ENCODE measurements around the gene COQ9. TPM values are rescaled to one million over a fixed set of nuclear protein-coding genes. Genes with fewer than 3 reads are reported as not detected.

The COQ9 gene
- total and polyA plus RNA-seq, 2 experiments from 2014 or later: 26.6 to 36.3 TPM

DNA sequence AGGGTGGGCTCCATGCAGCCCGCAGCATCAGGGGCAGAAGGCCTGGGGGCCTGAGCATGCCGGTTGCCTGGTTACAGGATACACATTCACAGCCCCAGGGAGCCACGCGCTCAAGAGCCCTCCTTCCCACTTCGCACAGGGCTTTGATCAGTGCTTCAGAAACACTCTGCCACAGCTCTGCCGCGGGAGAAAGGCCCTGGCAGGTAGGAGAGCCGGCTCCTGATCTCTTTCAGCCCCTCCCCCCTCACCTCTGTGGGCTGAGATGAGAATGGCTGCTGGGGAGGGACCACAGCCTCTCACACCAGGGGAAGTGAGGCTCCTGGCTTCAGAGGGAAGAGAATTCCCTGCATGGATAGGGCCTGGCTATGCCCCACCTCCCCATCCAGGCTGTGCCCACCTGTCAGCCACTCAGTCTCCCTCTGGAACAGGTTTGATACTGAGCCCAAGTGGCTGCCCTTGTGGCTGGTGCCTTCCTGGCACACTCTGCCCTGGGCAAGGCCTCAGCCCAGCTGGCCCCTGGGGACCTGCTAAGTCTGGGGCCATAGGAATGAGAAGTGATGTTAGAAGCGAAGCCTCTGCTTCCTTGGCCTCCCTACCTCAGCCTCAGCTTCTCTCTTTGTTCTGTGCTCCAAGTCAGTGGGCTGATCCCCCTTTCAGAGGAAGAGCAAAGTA, 30.4 kb downstream of the COQ9 start:
- Histone ChIP-seq H3K9me2 (ENCODE audit: insufficient read depth) (no peaks in the 10 kb centered on the region), H3K27me3 (ENCODE audit: insufficient read depth) (peaks cover 7% of the 10 kb centered on the region; the same call in 1 of the 2 replicates), H3K4me1 (ENCODE audit: insufficient read depth) (peaks cover 47% of the 10 kb centered on the region), H4K20me1 (replicated peaks; ENCODE audit: insufficient read depth) (0 out of 2 replicates have a peak, but pooled peaks cover 3% of the 10 kb centered on the region), H3F3A (replicated peaks; ENCODE audit: low read depth) (peaks cover 4% of the 10 kb centered on the region; the same call in 1 of the 2 replicates), H3K79me2 (replicated peaks; ENCODE audit: insufficient read depth) (no peaks in the 10 kb centered on the region; the same call in 1 of the 2 replicates), H3K4me2 (peak overlapping the region; percentile 77; the same call in 1 of the 2 replicates), H3K4me3 (no peak overlapping the region), H3K27ac (ENCODE audit: low read depth) (no peak overlapping the region), H2AFZ (no peak overlapping the region), H3K36me3 (ENCODE audit: insufficient read depth) (no peaks in the 10 kb centered on the region)
- peak overlapping the region; percentile 30; the same call in 1 of the 3 replicates for H3K4me3 Mint-ChIP-seq
- no peaks in the 10 kb centered on the region for H3K9me3 Mint-ChIP-seq
- ATAC-seq (no peak), DNase-seq (ENCODE audit: low spot score) (peak; percentile 56)
- no peak for TF ChIP-seq POLR2AphosphoS5 (IDR thresholded peaks at IDR 0.05; ENCODE audit: low read depth)
- no peak for TF ChIP-seq CREB1 (CRISPR knock-in tag; IDR thresholded peaks at IDR 0.05; ENCODE audit: low read depth)
- TF ChIP-seq, protein P1, sequence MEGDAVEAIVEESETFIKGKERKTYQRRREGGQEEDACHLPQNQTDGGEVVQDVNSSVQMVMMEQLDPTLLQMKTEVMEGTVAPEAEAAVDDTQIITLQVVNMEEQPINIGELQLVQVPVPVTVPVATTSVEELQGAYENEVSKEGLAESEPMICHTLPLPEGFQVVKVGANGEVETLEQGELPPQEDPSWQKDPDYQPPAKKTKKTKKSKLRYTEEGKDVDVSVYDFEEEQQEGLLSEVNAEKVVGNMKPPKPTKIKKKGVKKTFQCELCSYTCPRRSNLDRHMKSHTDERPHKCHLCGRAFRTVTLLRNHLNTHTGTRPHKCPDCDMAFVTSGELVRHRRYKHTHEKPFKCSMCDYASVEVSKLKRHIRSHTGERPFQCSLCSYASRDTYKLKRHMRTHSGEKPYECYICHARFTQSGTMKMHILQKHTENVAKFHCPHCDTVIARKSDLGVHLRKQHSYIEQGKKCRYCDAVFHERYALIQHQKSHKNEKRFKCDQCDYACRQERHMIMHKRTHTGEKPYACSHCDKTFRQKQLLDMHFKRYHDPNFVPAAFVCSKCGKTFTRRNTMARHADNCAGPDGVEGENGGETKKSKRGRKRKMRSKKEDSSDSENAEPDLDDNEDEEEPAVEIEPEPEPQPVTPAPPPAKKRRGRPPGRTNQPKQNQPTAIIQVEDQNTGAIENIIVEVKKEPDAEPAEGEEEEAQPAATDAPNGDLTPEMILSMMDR (conservative IDR thresholded peaks at IDR 0.05; ENCODE audit: low read depth in 2 of 2): no peak
- TF ChIP-seq ZNF462 (CRISPR knock-in tag; IDR thresholded peaks at IDR 0.05): no peak
- TF ChIP-seq ZNF114 (CRISPR knock-in tag; IDR thresholded peaks at IDR 0.05): no peak
- no peak for TF ChIP-seq ZNF331 (CRISPR knock-in tag; IDR thresholded peaks at IDR 0.05; ENCODE audit: low read depth)
- TF ChIP-seq REST (IDR thresholded peaks at IDR 0.05; ENCODE audit: unreplicated experiment): no peak
- no peak for TF ChIP-seq EZH2 (IDR thresholded peaks at IDR 0.05; ENCODE audit: low read depth, unreplicated experiment)
- no peak for TF ChIP-seq NANOG (IDR thresholded peaks at IDR 0.05; ENCODE audit: borderline replicate concordance)
- no peak for TF ChIP-seq STAT1 (IDR thresholded peaks at IDR 0.05; ENCODE audit: unreplicated experiment)
- no peak for TF ChIP-seq JUNB (IDR thresholded peaks at IDR 0.05; ENCODE audit: unreplicated experiment)
- no peak for TF ChIP-seq EZH2phosphoT487 (IDR thresholded peaks at IDR 0.05; ENCODE audit: unreplicated experiment)
- TF ChIP-seq ETS1 (IDR thresholded peaks at IDR 0.05): no peak
- H3K4me1 Mint-ChIP-seq: peaks cover 54% of the 10 kb centered on the region
- no peak overlapping the region for H3K27ac Mint-ChIP-seq
- H3K27me3 Mint-ChIP-seq (ENCODE audit: insufficient read depth, low read depth, poor library complexity): peaks cover 26% of the 10 kb centered on the region
- H3K36me3 Mint-ChIP-seq (ENCODE audit: low read depth): peaks cover 3% of the 10 kb centered on the region; the same call in 2 of the 3 replicates

Data from GM23338 (cell line).